CD4-positive, alpha-beta T cell treated with Interleukin-4 for 4 hours (primary cell): ENCODE results near the gene GLT1D1.

Experiments
- DNase-seq: peaks from one replicate; pipeline ENCODE4 v3.0.0-alpha.2; 2020

GLT1D1 gene

DNA sequence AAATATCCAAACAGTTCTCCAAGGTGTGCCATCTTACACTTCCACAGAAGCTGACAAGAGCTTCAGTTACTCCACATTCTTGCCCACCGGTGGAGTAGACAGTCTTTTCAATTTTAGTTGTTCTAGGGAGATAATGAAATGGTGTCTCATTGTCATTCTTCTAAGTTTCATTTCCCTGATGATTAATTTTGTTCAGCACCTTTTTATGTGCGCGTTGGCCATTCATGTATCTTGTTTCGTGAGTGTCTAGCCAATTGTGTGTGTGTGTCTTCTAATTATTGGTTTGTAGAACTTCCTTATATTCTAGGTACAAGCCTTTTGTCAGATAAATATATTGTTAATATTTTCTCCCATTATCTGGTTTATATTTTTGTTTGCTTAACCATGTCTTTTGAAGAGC, 63.1 kb downstream of the GLT1D1 start:
- no peak for DNase-seq

DNA sequence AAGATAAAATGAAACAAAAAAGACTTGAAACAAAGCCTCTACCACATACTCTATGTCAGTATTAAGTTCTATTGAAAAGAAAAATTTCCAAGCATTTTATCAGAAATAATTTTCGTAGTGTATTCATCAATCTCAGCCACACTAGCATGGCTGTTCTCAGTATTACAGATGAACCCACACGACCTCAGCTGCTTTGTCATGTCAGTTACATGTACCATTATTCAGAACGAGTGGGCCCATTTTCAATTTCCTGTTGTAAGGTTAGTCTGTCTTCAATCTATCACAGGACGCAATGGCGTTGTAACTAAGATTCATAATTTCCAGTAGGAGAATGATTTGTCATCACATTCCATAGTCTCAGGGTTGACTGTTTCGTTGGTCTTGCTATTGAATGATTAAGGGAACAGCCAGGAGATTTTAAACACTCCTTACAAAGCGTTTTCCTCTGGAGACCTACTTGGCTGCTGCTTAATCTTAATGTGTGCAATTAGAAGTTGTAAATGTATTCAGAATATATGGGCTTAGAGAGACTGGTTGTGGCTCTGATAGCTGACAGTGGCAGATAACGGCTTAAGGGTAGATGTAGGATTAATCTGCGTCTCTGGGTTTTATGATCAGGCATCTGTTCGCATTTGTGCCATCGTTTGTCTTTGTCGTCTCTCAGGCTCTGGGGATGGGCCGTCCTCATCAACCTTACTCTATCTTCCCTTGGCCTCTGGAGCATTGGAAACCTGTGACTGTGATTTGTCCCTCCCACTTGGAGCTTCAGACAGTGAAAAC, 65.4 kb downstream of the GLT1D1 start:
- no peak for DNase-seq

DNA sequence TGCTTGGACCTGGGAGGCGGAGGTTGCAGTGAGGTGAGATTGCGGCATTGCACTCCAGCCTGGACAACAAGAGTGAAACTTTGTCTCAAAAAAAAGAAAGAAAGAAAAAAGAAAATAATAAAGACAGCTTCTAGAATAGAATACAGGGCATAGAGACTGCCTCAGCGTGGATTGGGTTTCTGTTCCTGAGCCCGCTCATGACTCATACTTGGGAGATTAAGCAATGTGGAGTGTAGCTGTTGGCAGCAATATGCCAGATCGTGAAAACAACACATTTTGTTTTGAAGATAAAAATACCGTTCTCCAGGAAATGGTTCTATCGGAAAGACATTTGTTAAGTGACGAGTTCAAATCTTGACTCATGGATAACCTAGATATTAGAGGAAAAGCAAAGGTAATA, 67.2 kb downstream of the GLT1D1 start:
- DNase-seq = peak; percentile 2

DNA sequence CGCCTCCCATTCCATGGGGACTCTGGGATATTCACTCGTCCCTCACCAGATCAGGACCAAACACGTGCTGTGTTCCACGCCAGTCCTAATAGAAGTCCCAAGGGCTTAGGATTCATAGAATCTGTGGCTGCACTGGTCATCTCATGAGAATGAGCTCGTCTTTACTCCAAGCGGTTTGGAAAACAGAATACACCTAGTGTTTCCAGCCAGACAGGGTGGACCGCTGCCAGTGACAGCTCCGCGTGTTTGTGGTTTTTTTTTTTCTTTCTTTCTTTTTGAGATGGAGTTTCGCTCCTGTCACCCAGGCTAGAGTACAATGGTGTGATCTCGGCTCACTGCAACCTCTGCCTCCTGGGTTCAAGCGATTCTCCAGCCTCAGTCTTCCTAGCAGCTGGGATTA, 75.1 kb downstream of the GLT1D1 start:
- no peak for DNase-seq

DNA sequence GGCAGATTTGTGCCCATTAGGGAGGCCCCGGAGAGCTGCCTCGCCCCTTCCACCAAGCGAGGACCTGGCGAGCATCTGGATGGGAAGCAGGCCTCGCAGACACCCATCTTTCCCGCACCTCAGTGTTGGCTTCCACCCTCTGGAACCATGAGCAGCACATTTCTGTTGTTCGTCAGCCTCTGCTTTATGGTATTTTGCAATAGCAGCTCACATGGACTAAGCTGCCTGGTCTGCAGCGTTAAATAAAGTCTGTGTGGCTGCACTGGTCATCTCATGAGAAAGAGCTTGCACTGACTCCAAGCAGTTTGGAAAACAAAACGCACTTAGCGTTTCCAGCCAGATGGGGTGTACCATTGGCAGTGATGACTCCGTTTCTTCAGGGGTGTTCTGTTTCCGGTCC, 75.8 kb downstream of the GLT1D1 start:
- no peak for DNase-seq

DNA sequence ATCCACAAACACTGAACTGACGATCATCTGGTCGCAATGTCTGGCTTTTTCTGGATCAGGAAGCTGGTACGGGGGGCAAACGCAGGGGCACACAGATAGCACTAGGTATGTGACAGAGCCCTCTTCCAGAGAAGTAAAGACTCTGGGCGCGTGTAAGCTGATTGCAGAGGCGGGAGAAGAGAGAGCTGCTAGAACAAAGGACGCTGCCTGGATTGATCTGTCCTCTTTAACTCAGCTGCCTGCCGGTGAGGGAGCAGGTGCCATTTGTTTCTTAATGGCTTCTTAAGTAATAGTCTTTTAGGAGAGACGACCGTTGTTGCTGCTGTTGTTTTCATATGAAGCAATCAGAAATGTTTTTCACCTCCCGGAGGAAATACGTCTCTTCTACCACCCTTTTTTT, 77.3 kb downstream of the GLT1D1 start:
- no peak for DNase-seq

DNA sequence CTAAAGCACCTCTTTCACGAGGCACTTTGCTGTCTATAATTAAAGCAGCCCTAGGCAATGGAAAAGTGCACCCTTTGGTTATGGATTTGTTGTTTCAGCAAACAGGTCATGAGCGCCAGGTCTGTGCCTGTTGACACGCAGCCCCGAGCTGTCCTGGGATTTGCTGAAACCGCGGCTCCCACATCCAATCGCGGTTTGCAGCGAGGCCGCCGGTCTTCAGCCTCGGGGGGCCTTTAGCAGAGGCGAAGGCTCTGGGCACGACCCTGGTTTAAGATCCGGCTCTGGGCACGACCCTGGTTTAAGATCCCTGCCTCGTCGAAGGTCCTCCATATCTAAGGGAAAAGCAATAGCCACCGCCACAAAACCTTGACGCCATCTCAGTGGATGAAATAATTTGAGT, 79.2 kb downstream of the GLT1D1 start:
- no peak for DNase-seq

DNA sequence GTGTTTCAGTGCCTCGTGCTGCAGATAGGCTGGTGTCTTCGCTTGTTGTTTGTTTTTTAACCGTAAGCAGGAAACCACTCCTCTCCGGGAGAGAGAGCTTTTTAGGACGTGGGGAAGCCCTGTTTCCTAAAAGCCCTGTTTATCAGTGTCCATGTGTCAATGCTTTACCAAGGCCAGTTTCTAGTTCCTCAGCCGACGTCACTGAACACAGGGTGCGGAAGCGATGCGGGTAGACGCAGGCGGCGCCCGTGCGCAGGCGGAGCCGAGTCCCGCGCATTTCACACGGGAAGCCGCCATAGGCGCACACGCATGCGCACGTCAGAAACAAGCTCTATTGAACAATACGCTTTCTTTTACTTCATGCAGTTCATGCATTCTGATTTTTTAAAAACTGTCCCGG, 79.8 kb downstream of the GLT1D1 start:
- DNase-seq = no peak

DNA sequence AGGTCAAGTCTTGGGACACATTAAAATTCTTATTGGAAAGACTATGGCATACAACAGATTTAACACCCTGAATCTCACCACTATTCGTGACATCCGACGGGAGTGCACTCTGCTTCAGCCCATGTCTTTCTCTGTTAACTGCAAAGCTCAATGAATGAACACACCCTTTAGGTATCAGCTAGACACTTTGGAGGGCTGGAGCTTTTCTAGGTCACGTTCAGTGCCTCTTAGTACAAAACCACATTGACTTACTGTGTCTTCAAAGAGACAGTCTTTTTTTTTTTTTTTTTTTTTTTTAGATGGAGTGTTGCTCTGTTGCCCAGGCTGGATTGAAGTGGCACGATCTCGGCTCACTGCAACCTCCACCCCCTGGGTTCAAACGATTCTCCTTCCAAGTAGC, 80.6 kb downstream of the GLT1D1 start:
- DNase-seq = no peak

DNA sequence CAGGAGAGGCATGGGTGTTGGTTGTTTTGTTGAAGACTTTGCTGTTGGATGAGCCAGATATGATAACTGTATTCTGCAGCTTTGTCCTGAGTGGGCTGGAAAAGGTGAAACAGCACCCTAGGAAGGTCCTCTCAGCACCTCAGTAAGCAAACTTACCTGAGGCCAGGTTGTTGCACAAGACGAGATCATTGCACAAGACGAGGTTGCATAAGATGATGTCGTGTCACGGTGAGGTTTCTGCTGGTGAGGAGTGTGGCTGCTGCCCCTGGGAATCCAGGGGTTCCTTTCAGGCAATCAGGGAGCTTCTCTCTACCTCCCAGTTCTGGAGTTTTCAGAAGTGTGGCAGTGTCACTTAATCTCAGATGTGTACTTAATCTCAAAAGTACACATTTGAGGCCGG, 85.6 kb downstream of the GLT1D1 start:
- no peak for DNase-seq

DNA sequence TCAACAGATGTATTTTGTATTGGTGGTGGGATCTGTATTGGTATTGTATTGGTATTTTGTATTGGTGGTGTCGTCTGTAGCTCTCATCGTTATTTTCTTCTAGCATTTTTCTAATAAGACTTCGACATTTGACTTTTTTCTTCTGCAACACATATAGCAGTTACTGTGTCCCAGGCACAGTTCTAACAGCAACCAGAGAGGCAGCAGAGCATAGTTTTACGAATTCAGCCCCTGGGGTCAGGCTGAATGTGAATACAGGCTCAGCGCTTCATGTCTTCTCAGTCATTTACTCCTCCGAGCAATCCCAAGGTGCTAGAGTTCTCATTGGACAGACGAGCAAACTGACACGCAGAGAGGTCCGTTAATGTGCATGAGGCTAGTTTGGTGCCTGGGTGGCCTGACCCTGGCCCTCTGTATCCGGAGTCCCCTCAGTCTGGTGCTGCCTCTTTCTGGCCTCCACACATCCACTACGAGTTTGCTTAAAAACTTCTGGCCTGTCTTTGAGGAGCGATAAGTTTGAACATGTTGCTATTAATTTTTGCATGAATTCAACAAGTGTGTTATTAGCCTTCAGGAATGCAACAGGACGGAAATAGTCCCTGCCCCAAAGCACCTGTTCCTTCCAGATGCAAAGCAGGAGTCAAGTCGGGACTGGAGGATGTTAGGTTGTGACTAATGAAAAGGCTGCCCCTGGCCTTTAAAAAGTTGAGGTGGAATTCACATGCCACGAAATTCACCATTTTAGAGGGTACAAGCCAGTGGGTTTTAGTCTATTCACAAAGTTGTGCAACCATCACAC, 87.0 kb downstream of the GLT1D1 start:
- no peak for DNase-seq

DNA sequence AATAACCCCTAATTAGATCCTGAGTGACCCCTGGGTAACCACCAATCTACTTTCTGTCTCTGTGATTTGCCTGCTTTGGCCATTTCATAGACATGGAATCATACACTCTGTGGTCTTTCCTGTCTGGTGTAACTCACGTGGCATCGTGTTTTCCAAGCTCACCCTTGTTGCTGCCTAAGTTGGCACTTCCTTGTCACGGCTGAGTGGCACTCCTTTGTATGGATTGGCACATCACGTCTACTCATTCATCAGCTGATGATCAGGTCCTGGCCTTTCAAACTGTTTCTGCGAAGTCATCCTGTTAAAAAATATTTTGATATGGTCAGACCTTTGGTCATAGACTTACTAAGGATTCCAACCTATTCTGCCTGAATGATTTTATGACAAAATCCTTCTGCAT, 87.7 kb downstream of the GLT1D1 start:
- no peak for DNase-seq

DNA sequence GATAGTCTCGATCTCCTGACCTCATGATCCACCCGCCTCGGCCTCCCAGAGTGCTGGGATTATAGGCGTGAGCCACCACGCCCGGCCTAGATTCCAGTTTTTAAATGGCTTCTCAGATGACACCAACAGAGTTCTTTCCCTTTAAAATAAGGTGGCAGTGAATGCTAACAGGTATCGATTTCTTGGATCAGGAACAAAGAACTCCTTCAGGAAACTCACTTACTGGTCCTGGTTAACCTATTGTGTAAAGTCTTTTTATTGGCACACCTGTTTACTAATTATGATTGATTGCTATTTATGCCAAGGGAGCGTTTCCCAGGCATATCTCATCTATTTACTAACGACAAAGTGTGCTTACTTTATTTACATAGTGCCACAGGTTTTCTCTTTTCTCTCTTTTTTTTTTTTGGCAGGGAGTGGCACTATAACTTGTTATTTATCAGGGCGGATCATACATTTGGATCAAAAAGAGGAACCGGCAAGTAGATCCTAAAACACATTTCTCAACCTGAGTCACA, 89.7 kb downstream of the GLT1D1 start:
- DNase-seq = no peak

DNA sequence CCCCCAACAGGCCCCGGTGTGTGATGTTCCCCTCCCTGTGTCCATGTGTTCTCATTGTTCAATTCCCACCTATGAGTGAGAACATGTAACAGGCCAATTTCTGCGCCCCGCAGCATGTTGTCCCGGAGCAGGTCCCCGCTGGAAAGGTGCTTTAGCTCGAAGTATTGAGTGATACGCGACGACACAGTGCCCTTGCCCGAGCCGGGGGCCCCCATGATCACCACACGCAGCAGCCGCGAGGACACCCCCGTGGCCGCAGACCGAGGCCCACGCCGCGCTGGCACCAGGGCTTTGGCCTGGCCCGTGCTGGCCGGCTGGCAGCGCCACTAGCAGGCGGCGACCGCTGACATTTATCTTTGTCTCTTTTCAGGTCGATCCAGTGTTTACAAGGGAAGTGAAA, 91.7 kb downstream of the GLT1D1 start:
- no peak for DNase-seq

DNA sequence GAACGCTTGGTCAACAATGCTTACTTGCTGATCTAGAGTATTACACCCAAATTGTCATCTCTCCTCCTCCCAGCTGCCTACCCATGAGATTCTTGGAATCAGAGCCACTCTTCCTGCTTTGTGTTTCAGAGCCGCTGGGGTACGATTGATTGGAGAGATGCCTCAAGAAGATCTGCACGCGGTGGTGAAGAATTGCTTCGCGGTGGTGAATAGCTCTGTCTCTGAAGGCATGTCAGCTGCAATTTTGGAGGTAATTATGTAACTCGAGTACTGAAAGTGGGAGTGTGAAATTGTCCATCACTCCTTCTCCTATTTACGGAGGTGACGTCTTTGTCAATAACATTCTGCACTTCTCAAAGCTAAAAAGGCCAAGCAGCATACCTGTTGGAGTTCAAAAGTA, 93.9 kb downstream of the GLT1D1 start:
- DNase-seq = no peak

DNA sequence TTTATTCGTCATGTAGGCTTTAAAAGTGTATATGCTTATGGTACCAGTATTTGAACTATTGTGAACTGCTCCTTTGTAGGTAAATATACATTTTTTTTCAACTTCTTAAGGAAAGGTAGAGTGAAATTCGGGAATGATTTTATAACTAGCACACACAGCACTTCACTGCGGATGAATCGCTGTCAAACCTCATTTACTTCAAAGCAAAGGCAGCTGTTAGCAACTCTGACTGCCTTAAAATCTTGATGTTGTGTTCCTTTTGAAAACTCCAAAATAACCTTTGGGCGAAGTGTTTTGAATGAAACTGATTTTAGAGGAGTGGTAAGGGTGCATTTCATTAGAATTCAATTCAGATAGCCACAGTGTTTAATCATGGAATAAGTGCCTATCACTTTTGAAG, 95.8 kb downstream of the GLT1D1 start:
- no peak for DNase-seq

DNA sequence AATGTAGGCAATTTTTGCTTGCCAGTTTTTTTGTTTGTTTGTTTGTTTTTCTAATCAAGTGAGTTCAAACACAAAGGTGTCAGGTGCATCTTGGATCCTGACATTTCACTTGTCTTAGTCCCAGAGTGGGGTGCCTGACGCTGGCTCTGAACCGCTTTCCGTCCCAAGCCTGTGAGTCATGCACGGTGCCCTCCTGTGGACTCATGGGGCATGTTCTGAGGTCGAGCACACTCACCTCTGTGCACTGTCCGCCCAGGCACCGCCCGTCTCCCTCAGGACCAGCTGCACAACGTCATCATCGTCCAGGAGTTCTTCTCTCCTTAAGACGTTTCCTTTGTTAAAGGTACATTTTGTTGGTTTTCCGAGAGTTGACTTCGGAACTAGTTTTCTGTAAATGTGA, 98.2 kb downstream of the GLT1D1 start:
- no peak for DNase-seq

DNA sequence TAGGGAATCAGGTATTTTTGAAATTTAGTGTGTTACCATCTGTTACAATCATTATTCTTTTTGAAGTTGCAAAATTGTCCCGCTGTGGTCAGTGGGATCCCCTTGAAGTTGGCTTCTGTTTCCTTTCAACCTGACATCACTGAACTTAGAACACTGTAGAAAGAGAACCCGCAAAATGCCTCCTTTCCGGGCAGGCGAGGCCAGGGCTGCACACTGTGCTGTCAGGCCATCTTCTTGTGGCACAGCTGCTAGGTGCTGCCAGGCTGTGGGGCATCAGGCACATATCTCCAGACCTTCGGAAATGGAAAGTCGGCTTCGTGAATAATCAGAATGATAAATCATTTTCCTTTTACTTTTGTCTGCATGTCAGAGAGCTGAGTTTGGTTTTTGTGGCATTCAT, 103.5 kb downstream of the GLT1D1 start:
- DNase-seq = no peak

DNA sequence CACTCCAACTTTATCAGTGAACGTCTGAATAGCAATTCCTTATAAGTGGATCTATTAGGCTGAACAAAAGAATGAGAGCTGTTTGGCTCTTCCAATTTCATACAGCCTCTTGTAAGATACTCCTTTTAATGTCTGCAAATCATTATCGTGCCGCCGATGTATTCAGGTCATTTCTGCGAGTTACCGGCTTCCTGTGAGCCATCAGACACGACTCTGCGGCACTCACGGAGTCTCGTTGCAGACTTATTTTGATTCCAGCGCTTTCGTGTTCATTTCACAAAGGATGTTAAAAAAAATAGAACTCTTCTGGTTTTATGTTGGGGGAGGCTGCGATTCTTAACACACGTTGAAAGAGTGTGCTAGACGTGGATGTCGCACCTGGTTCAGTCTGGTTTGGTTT, 106.6 kb downstream of the GLT1D1 start:
- no peak for DNase-seq

DNA sequence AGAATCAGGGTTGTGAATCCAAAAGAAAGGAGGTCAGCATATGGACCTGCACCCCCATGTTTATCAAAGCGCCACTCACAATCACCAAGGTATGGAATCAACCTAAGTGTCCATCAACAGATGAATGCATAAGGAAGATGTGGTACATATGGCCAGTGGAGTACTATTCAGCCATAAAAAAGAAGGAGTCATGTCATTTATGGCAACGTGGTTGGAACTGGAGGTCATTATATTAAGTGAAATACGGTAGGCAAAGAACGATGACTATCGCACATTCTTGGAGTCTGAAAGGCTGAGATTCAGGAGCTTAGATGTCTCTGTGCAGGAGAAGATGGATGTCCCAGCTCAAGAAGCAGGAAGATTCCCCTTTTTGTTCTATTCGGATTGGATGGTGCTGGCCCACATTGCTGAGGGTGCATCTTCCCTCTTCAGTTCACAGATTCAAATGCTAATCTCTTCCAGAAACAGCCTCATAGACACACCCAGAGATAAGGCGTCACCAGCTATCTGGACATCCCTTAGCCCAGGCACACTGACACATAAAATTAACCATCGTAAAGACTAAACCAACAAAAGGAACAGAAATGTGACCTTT, 108.1 kb downstream of the GLT1D1 start:
- no peak for DNase-seq

DNA sequence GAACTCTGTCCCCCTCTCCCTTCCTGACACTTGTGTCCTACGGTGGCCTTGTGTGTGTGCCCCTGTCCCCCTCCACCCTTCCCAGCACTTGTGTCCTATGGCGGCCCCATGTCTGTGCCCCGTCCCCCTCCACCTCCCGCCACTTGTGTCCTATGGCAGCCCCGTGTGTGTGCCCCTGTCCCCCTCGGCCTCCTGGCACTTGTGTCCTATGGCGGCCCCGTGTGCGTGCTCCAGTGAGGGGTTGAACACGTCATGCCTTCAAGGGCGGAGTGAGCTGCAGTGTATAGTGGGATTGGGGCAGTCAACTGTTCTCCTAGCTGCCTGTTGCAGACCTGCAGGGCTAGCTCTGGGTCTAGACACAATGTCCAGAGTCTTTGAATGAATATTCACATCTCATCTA, 108.7 kb downstream of the GLT1D1 start:
- no peak for DNase-seq

DNA sequence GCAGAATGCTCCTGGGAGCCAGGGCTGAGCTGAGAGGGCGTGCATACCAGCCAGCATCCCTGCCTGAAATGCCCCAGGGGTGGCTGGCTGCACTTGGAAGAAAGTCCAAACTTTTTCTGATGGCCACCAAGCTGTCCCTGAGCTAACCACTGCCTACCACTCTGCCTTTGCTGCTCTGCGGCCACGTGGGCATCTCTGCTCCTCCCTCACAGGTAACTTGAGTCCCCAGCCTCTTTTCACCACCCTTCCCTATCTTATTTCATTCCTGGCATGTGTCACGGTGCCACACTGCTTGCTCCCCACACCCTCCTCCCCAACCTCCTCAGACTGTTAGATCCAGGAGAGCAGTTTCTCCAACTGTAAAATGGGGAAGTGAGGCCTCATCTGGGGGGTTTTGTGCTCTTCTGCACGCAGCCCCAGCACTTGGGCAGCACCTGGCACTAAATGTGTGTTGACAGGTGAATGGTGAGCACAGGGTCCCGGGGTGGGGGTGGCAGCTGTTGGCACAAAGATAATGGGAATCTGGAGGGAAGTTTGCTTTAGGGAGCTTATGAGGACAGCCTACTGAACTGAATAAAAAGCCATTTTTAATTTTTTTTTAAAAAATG, 113.0 kb downstream of the GLT1D1 start:
- DNase-seq = no peak

DNA sequence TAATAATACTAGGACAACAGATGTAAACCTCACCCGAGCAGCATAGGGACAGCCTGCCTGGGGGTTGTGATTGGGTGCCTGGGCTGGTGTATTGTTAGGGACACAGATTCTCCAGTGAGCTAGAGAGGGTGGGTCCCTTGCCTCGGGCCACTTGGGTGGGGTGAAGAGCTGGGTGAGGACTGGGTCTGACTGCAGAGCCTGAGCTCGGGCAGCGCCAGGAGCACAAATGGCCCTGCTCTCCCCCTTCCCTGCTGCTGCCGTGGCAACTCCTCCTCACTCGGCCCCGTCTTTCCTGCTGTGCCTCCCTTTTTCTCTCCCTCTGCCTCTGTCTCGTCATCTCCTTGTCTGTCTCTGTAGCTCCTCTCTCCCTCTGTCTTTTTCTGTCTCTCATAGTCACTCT, 115.4 kb downstream of the GLT1D1 start:
- DNase-seq = no peak
